Lung (tissue), 12 donors: ENCODE results near the gene CLK1. TPM values are rescaled to one million over a fixed set of nuclear protein-coding genes. Genes with fewer than 3 reads are reported as not detected.

Experiments used
- ATAC-seq: fragments of 200-7000 bp; cut with Tn5 transposase; one replicate; pipeline ENCODE4 v1.9.1; 2020; ENCODE audit warnings: moderate number of reproducible peaks; ENCODE audit not compliant: insufficient read depth, low FRiP score
- DNase-seq, 3 donors: peaks; one replicate each; pipeline ENCODE4 v3.0.0-alpha.2; 2013 to 2017
- H3K27ac ChIP-seq, 2 donors: one replicate each; pipeline ENCODE4 v1.5.1; 2013; ENCODE audit warnings: mild to moderate bottlenecking in 2 of 2, moderate library complexity in 2 of 2, control low read depth in 1 of 2, inconsistent platforms in 1 of 2, low read depth in 1 of 2, low read length in 1 of 2
- H3K27me3 ChIP-seq, 3 donors: one replicate each; pipeline ENCODE4 v1.5.1; 2013; ENCODE audit warnings: low read length in 2 of 3; ENCODE audit not compliant: control insufficient read depth in 3 of 3, insufficient read depth in 3 of 3
- H3K36me3 ChIP-seq, 4 donors: one replicate each; pipeline ENCODE4 v1.5.1; 2013; ENCODE audit warnings: low read length in 4 of 4, mild to moderate bottlenecking in 1 of 4, moderate library complexity in 1 of 4; ENCODE audit not compliant: control insufficient read depth in 4 of 4, insufficient read depth in 4 of 4
- H3K4me1 ChIP-seq, 5 donors: one replicate each; pipeline ENCODE4 v1.5.1; 2013; ENCODE audit warnings: low read length in 5 of 5, mild to moderate bottlenecking in 2 of 5, moderate library complexity in 1 of 5; ENCODE audit not compliant: control insufficient read depth in 5 of 5, insufficient read depth in 5 of 5
- H3K4me3 ChIP-seq: one replicate; pipeline ENCODE4 v1.5.1; 2013; ENCODE audit warnings: mild to moderate bottlenecking, control low read depth, moderate library complexity
- H3K9ac ChIP-seq, 2 donors: one replicate each; pipeline ENCODE4 v1.5.1; 2013; ENCODE audit warnings: low read length in 2 of 2, control low read depth in 1 of 2; ENCODE audit not compliant: insufficient read depth in 1 of 2
- H3K9me3 ChIP-seq, 4 donors: one replicate each; pipeline ENCODE4 v1.5.1; 2013; ENCODE audit warnings: low read length in 3 of 4, mild to moderate bottlenecking in 1 of 4, moderate library complexity in 1 of 4; ENCODE audit not compliant: control insufficient read depth in 4 of 4, insufficient read depth in 3 of 4
- WGBS, 2 donors: extraction: QIAGEN DNeasy Blood & Tissue Kit; methylation state at CpG; one replicate each; pipeline ENCODE4 v1.1.7; 2013; 5-methylcytosine and 5-hydroxymethylcytosine counted together
- polyA plus RNA-seq, 2 donors: library from polyadenylated mRNA; stranded (reverse); fragments of 200-250 nt; gene quantifications; one replicate each; pipeline ENCODE4 v1.2.1, GENCODE V29; 2013
- total RNA-seq, 2 donors: library from RNA; depleted of rRNA in 1 of 2; stranded (reverse); fragments of >200 nt in 1 of 2; gene quantifications; one replicate each; pipeline ENCODE4 v1.2.1, GENCODE V29; 2014 to 2021
- TF ChIP-seq, protein P1 (sequence below): IDR thresholded peaks from 2 replicates; pipeline ENCODE4 v1.5.1; 2012; ENCODE audit warnings: mild to moderate bottlenecking; ENCODE audit errors: control extremely low read depth, extremely low read depth
- donor health status: control.
- donor health status: control.
- donor health status: Bipolar disorder and iron deficiency.
- donor health status: healthy.
- donor health status: DM: yes; HTN: yes; CAD: no.

CLK1 gene
- total and polyA plus RNA-seq, 4 donors = 69.1 to 528 (median 300) TPM

GRCh38 chr2:200828572-200829257 lies 35.7 kb downstream of the CLK1 start:
- Histone ChIP-seq H3K4me3 (no peak overlapping the region), H3K9me3 (no peaks in the 10 kb centered on the region), H3K36me3 (peaks cover 0 to 3% (median 0%) of the 10 kb centered on the region in 4 donors), H3K27me3 (no peaks in the 10 kb centered on the region), H3K27ac (no peak overlapping the region), H3K9ac (no peak overlapping the region), H3K4me1 (no peaks in the 10 kb centered on the region)
- DNase-seq (no peak), ATAC-seq (no peak)
- TF ChIP-seq, protein P1, sequence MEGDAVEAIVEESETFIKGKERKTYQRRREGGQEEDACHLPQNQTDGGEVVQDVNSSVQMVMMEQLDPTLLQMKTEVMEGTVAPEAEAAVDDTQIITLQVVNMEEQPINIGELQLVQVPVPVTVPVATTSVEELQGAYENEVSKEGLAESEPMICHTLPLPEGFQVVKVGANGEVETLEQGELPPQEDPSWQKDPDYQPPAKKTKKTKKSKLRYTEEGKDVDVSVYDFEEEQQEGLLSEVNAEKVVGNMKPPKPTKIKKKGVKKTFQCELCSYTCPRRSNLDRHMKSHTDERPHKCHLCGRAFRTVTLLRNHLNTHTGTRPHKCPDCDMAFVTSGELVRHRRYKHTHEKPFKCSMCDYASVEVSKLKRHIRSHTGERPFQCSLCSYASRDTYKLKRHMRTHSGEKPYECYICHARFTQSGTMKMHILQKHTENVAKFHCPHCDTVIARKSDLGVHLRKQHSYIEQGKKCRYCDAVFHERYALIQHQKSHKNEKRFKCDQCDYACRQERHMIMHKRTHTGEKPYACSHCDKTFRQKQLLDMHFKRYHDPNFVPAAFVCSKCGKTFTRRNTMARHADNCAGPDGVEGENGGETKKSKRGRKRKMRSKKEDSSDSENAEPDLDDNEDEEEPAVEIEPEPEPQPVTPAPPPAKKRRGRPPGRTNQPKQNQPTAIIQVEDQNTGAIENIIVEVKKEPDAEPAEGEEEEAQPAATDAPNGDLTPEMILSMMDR = no peak
- WGBS, 2 donors = 96 to 97% methylated on average over 9 of the region's 9 CpGs

DNA sequence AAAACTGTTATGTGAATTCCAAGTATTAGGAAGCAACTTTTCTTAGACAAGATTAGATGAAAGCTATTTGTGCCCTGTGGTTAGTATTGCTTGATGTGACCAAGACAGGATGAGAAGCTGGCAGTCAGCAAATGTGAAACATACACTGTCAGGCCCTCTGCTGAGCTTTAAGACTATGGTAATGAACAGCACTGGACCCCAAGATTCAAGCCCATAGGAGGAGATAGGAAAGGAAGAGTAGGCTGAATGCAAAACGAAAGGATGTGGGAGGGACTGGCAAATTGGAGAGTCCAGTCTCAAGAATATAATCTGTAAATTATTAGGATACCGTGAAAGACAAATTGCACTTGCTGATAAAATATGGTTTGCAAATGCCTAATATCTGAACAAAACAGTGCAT lies 36.4 kb downstream of the CLK1 start:
- Histone ChIP-seq H3K9ac (no peak overlapping the region), H3K9me3 (no peaks in the 10 kb centered on the region), H3K4me1 (no peaks in the 10 kb centered on the region), H3K4me3 (no peak overlapping the region), H3K36me3 (peaks cover 0 to 3% (median 0%) of the 10 kb centered on the region in 4 donors), H3K27me3 (no peaks in the 10 kb centered on the region), H3K27ac (no peak overlapping the region)
- WGBS, 2 donors = 88% methylated on average over 2 of the region's 2 CpGs
- DNase-seq = no peak
- TF ChIP-seq, protein P1 = no peak
- ATAC-seq = no peak

DNA sequence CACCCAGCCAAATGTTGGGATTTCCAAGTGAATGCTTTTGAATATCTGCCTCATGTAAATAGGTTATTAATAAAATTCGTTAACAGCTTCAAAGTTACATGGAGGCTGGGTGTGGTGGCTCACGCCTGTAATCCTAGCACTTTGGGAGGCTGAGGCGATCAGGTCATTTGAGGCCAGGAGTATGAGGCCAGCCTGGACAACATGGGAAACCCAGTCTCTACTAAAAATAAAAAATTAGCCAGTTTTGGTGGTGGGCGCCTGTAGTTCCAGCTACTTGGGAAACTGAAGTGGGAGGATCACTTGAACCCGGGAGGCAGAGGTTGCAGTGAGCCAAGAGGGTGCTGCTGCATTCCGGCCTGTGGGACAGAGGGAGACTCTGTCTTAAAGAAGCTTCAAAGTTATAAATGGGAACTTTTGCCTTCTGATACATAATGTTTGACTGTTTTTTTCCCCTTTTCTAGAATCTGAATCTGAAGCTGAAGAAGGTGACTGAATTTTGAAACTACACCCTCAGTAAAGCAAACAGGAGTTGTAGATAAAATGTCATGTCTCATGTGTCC lies 42.7 kb downstream of the CLK1 start:
- no peak overlapping the region for H3K4me3 ChIP-seq
- TF ChIP-seq, protein P1 = no peak
- ATAC-seq = no peak
- no peaks in the 10 kb centered on the region for H3K4me1 ChIP-seq
- DNase-seq = no peak
- H3K9ac ChIP-seq = no peak overlapping the region
- peaks cover 25 to 47% (median 38%) of the 10 kb centered on the region in 4 donors for H3K36me3 ChIP-seq
- WGBS, 2 donors = 93 to 98% methylated on average over 6 of the region's 6 CpGs
- H3K9me3 ChIP-seq = no peaks in the 10 kb centered on the region
- H3K27ac ChIP-seq = no peak overlapping the region
- no peaks in the 10 kb centered on the region for H3K27me3 ChIP-seq
